Chondrocyte (in vitro differentiated cells): Measurements from ENCODE around the gene ADGRV1. TPM values are rescaled to one million over a fixed set of nuclear protein-coding genes. Genes with fewer than 3 reads are reported as not detected.
A peak's percentile ranks its signal among the peaks of the same experiment; 100 is the strongest.

Experiments used
- DNase-seq: peaks from one replicate; pipeline ENCODE4 v3.0.0; 2021; ENCODE audit warnings: mixed read lengths, low spot score
- H3K27ac Mint-ChIP-seq: one replicate; pipeline ENCODE4 v1.8.0; 2021; ENCODE audit warnings: mild to moderate bottlenecking, moderate library complexity, mixed read lengths; ENCODE audit not compliant: unreplicated experiment
- H3K27me3 Mint-ChIP-seq: 2 replicates; pipeline ENCODE4 v1.8.0; 2021; ENCODE audit warnings: low read depth, mixed read lengths
- H3K36me3 Mint-ChIP-seq: 2 replicates; pipeline ENCODE4 v1.8.0; 2021; ENCODE audit warnings: low read depth, mixed read lengths
- H3K4me1 Mint-ChIP-seq: 2 replicates; pipeline ENCODE4 v1.8.0; 2021; ENCODE audit warnings: low read depth, mild to moderate bottlenecking, mixed read lengths
- H3K4me3 Mint-ChIP-seq: one replicate; pipeline ENCODE4 v1.8.0; 2021; ENCODE audit warnings: mild to moderate bottlenecking, moderate library complexity, mixed read lengths; ENCODE audit not compliant: unreplicated experiment
- H3K9me3 Mint-ChIP-seq: 2 replicates; pipeline ENCODE4 v1.8.0; 2021; ENCODE audit warnings: low read depth, mixed read lengths
- total RNA-seq: library from RNA; stranded (reverse); gene quantifications from 3 replicates; pipeline ENCODE4 v1.2.1, GENCODE V29; 2021
- TF ChIP-seq, protein P1 (sequence below): fragments of 200-600 bp; sonication (generic); IDR thresholded peaks from 2 replicates; pipeline ENCODE4 v1.5.0; 2021; ENCODE audit warnings: antibody characterized with exemption, mild to moderate bottlenecking, moderate library complexity

ADGRV1 gene
- total RNA-seq, 1 donor from 2014 or later: 1.5 TPM

DNA sequence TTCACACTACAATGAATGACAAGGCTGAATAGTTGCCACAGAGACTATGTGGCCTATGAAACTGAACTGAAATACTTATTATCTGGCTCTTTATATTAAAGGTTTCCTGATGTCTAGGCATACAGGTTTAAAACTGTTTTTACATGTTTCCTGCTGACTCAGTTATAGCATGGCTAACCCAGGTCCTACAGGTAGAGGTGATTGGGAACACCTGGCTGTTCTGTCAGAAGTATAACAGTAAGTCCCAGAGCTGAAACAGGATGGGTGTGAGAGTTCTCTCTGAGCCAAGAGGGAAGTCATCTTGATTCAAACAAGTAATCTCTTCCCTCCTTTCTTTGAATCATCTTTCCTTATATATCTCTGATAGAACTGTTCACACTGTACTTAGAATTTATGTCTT is 4.9 kb upstream of the ADGRV1 start:
- peaks cover 1% of the 10 kb centered on the region for H3K36me3 Mint-ChIP-seq
- H3K4me3 Mint-ChIP-seq: no peak overlapping the region
- H3K4me1 Mint-ChIP-seq: peaks cover 10% of the 10 kb centered on the region
- no peak overlapping the region for H3K27ac Mint-ChIP-seq
- DNase-seq: no peak
- no peaks in the 10 kb centered on the region for H3K9me3 Mint-ChIP-seq
- peaks cover 59% of the 10 kb centered on the region for H3K27me3 Mint-ChIP-seq
- TF ChIP-seq, protein P1, sequence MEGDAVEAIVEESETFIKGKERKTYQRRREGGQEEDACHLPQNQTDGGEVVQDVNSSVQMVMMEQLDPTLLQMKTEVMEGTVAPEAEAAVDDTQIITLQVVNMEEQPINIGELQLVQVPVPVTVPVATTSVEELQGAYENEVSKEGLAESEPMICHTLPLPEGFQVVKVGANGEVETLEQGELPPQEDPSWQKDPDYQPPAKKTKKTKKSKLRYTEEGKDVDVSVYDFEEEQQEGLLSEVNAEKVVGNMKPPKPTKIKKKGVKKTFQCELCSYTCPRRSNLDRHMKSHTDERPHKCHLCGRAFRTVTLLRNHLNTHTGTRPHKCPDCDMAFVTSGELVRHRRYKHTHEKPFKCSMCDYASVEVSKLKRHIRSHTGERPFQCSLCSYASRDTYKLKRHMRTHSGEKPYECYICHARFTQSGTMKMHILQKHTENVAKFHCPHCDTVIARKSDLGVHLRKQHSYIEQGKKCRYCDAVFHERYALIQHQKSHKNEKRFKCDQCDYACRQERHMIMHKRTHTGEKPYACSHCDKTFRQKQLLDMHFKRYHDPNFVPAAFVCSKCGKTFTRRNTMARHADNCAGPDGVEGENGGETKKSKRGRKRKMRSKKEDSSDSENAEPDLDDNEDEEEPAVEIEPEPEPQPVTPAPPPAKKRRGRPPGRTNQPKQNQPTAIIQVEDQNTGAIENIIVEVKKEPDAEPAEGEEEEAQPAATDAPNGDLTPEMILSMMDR: no peak

DNA sequence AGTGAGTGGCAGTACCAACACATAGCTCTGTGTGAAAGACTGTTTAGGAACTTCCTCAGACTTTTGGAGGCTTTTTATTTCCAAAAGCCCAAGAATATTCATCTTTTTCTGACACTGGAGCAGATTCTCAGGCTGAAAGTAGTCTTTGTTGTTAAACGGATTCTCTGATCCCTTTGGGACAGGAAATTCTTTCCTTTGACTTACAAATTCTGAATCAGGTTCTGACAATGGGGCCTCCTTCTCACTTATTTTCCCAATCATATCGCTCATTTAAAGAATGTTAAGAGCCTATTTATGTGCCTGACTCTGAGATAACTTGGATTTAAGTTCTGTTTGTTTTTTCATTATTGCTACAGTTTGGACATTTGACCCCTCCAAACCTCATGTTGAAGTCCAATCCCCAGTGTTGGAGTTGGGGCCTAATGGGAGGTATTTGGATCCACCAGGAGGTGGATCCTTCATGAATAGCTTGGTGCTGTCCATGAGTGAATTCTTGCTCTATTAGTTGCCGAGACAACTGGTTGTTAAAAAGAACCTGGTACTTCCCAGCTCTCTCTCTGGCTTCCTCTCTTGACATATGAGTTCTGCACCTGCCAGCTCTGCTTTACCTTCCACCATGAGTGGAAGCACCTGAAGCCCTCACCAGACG is 4.1 kb upstream of the ADGRV1 start:
- Mint-ChIP-seq H3K4me3 (no peak overlapping the region), H3K36me3 (peaks cover 1% of the 10 kb centered on the region), H3K27ac (no peak overlapping the region), H3K9me3 (no peaks in the 10 kb centered on the region), H3K4me1 (peaks cover 11% of the 10 kb centered on the region), H3K27me3 (peaks cover 63% of the 10 kb centered on the region)
- DNase-seq: no peak
- TF ChIP-seq, protein P1: no peak

DNA sequence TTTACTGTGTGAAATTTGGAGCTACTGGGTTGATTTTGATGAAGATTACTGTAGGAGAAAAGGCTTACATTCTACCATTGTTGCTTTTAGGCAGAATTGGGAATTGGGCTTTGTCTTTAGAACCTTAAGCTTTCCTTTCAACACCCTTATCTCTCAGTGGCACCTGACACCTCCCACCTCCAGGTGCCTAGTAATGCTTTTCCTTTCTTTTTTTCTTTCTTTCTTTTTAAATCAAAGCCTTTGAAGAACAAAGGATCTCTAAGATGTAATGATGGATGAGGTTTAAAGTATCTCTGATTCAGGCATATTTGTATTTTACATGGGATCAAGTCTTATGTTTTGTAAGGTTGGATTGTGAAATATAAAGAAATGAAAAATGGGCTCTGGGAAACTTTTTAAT is 2.9 kb upstream of the ADGRV1 start:
- no peak overlapping the region for H3K27ac Mint-ChIP-seq
- no peak overlapping the region for H3K4me3 Mint-ChIP-seq
- H3K4me1 Mint-ChIP-seq: peaks cover 11% of the 10 kb centered on the region
- peaks cover 1% of the 10 kb centered on the region for H3K36me3 Mint-ChIP-seq
- peaks cover 68% of the 10 kb centered on the region for H3K27me3 Mint-ChIP-seq
- no peaks in the 10 kb centered on the region for H3K9me3 Mint-ChIP-seq
- TF ChIP-seq, protein P1: no peak
- DNase-seq: no peak

DNA sequence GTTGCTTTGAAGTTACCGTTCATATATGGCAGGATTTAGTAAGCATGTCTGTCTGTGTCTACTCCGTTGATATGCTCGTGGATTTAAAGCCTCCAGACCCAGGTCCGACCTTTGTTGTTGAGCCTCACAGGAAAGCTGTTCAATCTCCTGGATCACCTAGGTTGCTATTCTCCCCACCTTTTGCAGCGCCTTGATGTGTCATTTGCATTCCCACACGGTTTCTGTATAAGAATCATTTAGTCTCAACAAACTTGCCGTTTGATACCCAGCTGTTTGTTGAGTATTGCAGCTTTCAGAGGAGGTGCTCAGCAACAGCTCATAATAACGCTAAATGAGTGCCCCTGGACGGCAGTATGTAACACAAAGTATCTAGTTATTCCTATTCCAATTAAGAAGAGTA is 1.2 kb upstream of the ADGRV1 start:
- no peak for DNase-seq
- Mint-ChIP-seq H3K4me1 (peaks cover 11% of the 10 kb centered on the region), H3K27me3 (peaks cover 71% of the 10 kb centered on the region), H3K4me3 (no peak overlapping the region), H3K9me3 (no peaks in the 10 kb centered on the region), H3K36me3 (peaks cover 1% of the 10 kb centered on the region), H3K27ac (no peak overlapping the region)
- TF ChIP-seq, protein P1: no peak

DNA sequence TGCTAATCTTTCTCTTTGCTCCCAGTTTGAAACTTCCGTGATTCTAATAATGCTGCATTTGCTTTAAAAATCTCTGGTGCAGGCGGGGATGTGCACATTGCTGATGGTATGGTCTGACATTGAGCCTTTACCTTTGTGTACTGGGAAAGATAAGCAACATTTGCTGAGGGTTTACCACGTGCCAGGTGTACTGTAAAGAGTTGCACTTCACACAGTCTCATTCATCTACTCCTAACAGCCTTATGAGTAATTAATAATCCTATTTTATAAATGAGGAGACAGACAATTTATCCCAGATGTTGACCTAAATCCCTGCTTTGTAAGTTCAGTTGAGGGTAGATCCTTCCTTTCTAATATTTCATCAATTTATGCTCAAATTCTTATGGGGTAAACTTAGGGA is 726 bp upstream of the ADGRV1 start:
- H3K4me3 Mint-ChIP-seq: peak overlapping the region; percentile 69
- peaks cover 11% of the 10 kb centered on the region for H3K4me1 Mint-ChIP-seq
- peaks cover 1% of the 10 kb centered on the region for H3K36me3 Mint-ChIP-seq
- no peaks in the 10 kb centered on the region for H3K9me3 Mint-ChIP-seq
- no peak for DNase-seq
- TF ChIP-seq, protein P1: no peak
- no peak overlapping the region for H3K27ac Mint-ChIP-seq
- H3K27me3 Mint-ChIP-seq: peaks cover 68% of the 10 kb centered on the region
